HepG2 (cell line): ENCODE measurements around the gene CABP4.

Experiments used
- CTCF ChIP-seq: sonication (generic); formaldehyde crosslinking; IDR thresholded peaks from 2 replicates; pipeline ENCODE4 v1.5.0; 2020; ENCODE audit warnings: mild to moderate bottlenecking, missing genetic modification reagents, moderate library complexity
- FOXP1 ChIP-seq, 2 experiments: fragments of 450-650 bp in 1 of 2; IDR thresholded peaks; 2 replicates each; pipeline ENCODE4 v1.6.1; 2017 to 2018; ENCODE audit warnings: antibody characterized with exemption in 1 of 2
- KDM4B ChIP-seq: sonication (generic); formaldehyde crosslinking; IDR thresholded peaks from 2 replicates; pipeline ENCODE4 v1.4.0; 2020; ENCODE audit warnings: missing genetic modification reagents
- YY1 ChIP-seq: IDR thresholded peaks from 2 replicates; pipeline ENCODE4 v1.6.1; 2011; ENCODE audit warnings: low read length, low read depth, moderate library complexity, mild to moderate bottlenecking; ENCODE audit not compliant: insufficient read depth, insufficient replicate concordance
- ZFP36 ChIP-seq: fragments of 150-350 bp; IDR thresholded peaks from 2 replicates; pipeline ENCODE4 v1.6.1; 2018; ENCODE audit warnings: borderline replicate concordance, low read length, low read depth; ENCODE audit not compliant: partially characterized antibody
- ZNF549 ChIP-seq: sonication (generic); formaldehyde crosslinking; IDR thresholded peaks from 2 replicates; pipeline ENCODE4 v1.5.0; 2020; ENCODE audit warnings: missing genetic modification reagents
- ZNF710 ChIP-seq: sonication (generic); formaldehyde crosslinking; IDR thresholded peaks from 2 replicates; pipeline ENCODE4 v1.5.0; 2020; ENCODE audit warnings: mild to moderate bottlenecking, missing genetic modification reagents, borderline replicate concordance

GRCh38 chr11:67455054-67455453 is at the start of gene CABP4:
- TF ChIP-seq ZNF710 (CRISPR knock-in tag) (no peak), CTCF (CRISPR knock-in tag) (no peak), FOXP1 (IDR thresholded peaks at IDR 0.05) (no peak), FOXP1 (CRISPR knock-in tag; IDR thresholded peaks at IDR 0.05) (no peak), KDM4B (CRISPR knock-in tag) (no peak), ZFP36 (no peak), YY1 (no peak), ZNF549 (no peak)
